Liver (tissue), 9 donors: ENCODE data around the gene TTC22. TPM values are rescaled to one million over a fixed set of nuclear protein-coding genes. Genes with fewer than 3 reads are reported as not detected.

Experiments used
- DNase-seq: peaks from one replicate; pipeline ENCODE4 v3.0.0-alpha.2; 2017; ENCODE audit warnings: low spot score
- H3K27ac ChIP-seq, 2 donors: one replicate each; pipeline ENCODE4 v1.7.0; 2013; ENCODE audit warnings: inconsistent platforms in 2 of 2, low read length in 2 of 2, control low read depth in 1 of 2, low read depth in 1 of 2, mild to moderate bottlenecking in 1 of 2
- H3K27me3 ChIP-seq, 4 donors: one replicate each; pipeline versions ENCODE4 v1.6.1 to v1.7.0; 2013; ENCODE audit warnings: low read length in 3 of 4, inconsistent platforms in 1 of 4, mild to moderate bottlenecking in 1 of 4, moderate library complexity in 1 of 4; ENCODE audit not compliant: control insufficient read depth in 4 of 4, insufficient read depth in 4 of 4
- H3K36me3 ChIP-seq, 4 donors: one replicate each; pipeline versions ENCODE4 v1.6.1 to v1.7.0; 2013; ENCODE audit warnings: low read length in 3 of 4, mild to moderate bottlenecking in 3 of 4, low read depth in 1 of 4, moderate library complexity in 1 of 4; ENCODE audit not compliant: control insufficient read depth in 4 of 4, insufficient read depth in 3 of 4
- H3K4me1 ChIP-seq, 4 donors: one replicate each; pipeline versions ENCODE4 v1.6.1 to v1.7.0; 2013; ENCODE audit warnings: low read length in 3 of 4, mild to moderate bottlenecking in 3 of 4, moderate library complexity in 1 of 4; ENCODE audit not compliant: control insufficient read depth in 4 of 4, insufficient read depth in 4 of 4
- H3K4me3 ChIP-seq, 3 donors: one replicate each; pipeline versions ENCODE4 v1.6.1 to v1.7.0; 2013; ENCODE audit warnings: low read length in 3 of 3, control low read depth in 1 of 3, low read depth in 1 of 3, mild to moderate bottlenecking in 1 of 3
- H3K9ac ChIP-seq, 2 donors: one replicate each; pipeline ENCODE4 v1.7.0; 2013; ENCODE audit warnings: low read length in 2 of 2, mild to moderate bottlenecking in 2 of 2, moderate library complexity in 2 of 2, control low read depth in 1 of 2, low read depth in 1 of 2
- H3K9me3 ChIP-seq, 4 donors: one replicate each; pipeline versions ENCODE4 v1.6.1 to v1.7.0; 2013; ENCODE audit warnings: low read length in 3 of 4; ENCODE audit not compliant: control insufficient read depth in 4 of 4
- FOXA1 ChIP-seq: IDR thresholded peaks from 2 replicates; pipeline ENCODE4 v1.6.1; 2016; ENCODE audit warnings: antibody characterized with exemption
- GABPA ChIP-seq, 2 donors: IDR thresholded peaks in 1 of 2; conservative IDR thresholded peaks in 1 of 2; 2 replicates each; pipeline ENCODE4 v1.6.1; 2016; ENCODE audit warnings: antibody characterized with exemption in 2 of 2, mild to moderate bottlenecking in 1 of 2, moderate library complexity in 1 of 2
- HNF4A ChIP-seq, 2 donors: conservative IDR thresholded peaks; 2 replicates each; pipeline ENCODE4 v1.6.1; 2016; ENCODE audit warnings: antibody characterized with exemption in 2 of 2, mild to moderate bottlenecking in 2 of 2
- JUND ChIP-seq, 2 donors: IDR thresholded peaks; 2 replicates each; pipeline ENCODE4 v1.6.1; 2016; ENCODE audit warnings: antibody characterized with exemption in 2 of 2
- NR2F2 ChIP-seq: IDR thresholded peaks from 2 replicates; pipeline ENCODE4 v1.6.1; 2016; ENCODE audit warnings: antibody characterized with exemption
- RAD21 ChIP-seq, 2 donors: IDR thresholded peaks; 2 replicates each; pipeline ENCODE4 v1.6.1; 2016; ENCODE audit warnings: antibody characterized with exemption in 2 of 2, mild to moderate bottlenecking in 2 of 2
- REST ChIP-seq: IDR thresholded peaks from 2 replicates; pipeline ENCODE4 v1.6.1; 2016; ENCODE audit warnings: antibody characterized with exemption, mild to moderate bottlenecking
- RXRA ChIP-seq, 2 donors: IDR thresholded peaks; 2 replicates each; pipeline ENCODE4 v1.6.1; 2017 to 2018; ENCODE audit warnings: antibody characterized with exemption in 2 of 2, mild to moderate bottlenecking in 1 of 2
- TAF1 ChIP-seq: conservative IDR thresholded peaks from 2 replicates; pipeline ENCODE4 v1.6.1; 2016; ENCODE audit warnings: antibody characterized with exemption, mild to moderate bottlenecking
- ZBTB33 ChIP-seq: IDR thresholded peaks from 2 replicates; pipeline ENCODE4 v1.6.1; 2016; ENCODE audit warnings: antibody characterized with exemption
- WGBS: extraction: QIAGEN DNeasy Blood & Tissue Kit; methylation state at CpG from one replicate; pipeline ENCODE4 v1.1.7; 2013; 5-methylcytosine and 5-hydroxymethylcytosine counted together
- polyA plus RNA-seq, 2 donors: library from polyadenylated mRNA; stranded (reverse) in 1 of 2; unstranded in 1 of 2; fragments of 200-250 nt in 1 of 2; fragments of >200 nt in 1 of 2; fragmentation: Nextera tagmentation in 1 of 2; extraction: Ambion mirVana in 1 of 2; gene quantifications; one replicate each; pipeline versions ENCODE4 v1.2.1 to v1.2.3, GENCODE V29; 2013 to 2015
- total RNA-seq, 2 donors: library from RNA; depleted of rRNA; stranded (reverse); fragments of >200 nt; gene quantifications; one replicate each; pipeline ENCODE4 v1.2.3, GENCODE V29; 2014
- TF ChIP-seq, protein P1 (sequence below): IDR thresholded peaks from 2 replicates; pipeline ENCODE4 v1.6.1; 2016; ENCODE audit warnings: antibody characterized with exemption
- TF ChIP-seq, protein P2 (sequence below): IDR thresholded peaks from 2 replicates; pipeline ENCODE4 v1.6.1; 2016; ENCODE audit warnings: antibody characterized with exemption
- donor health status: healthy.
- donor health status: healthy.
- donor health status: healthy.
- donor health status: healthy.
- donor health status: healthy.

TTC22 gene
- total and polyA plus RNA-seq, 4 donors: 0.96 to 3.5 (median 2.3) TPM

GRCh38 chr1:54836594-54836993, 35.5 kb upstream of the TTC22 start:
- Histone ChIP-seq H3K36me3 (no peaks in the 10 kb centered on the region), H3K27me3 (no peaks in the 10 kb centered on the region), H3K4me1 (peaks cover 0 to 4% (median 0%) of the 10 kb centered on the region in 4 donors), H3K4me3 (no peak overlapping the region), H3K27ac (no peak overlapping the region), H3K9ac (no peak overlapping the region), H3K9me3 (no peaks in the 10 kb centered on the region)
- TF ChIP-seq FOXA1 (no peak), GABPA (IDR thresholded peaks at IDR 0.05 in 1 of 2, conservative IDR thresholded peaks at IDR 0.05 in 1 of 2) (no peak), RXRA (IDR thresholded peaks at IDR 0.05) (no peak), JUND (IDR thresholded peaks at IDR 0.05) (no peak)
- TF ChIP-seq, protein P1, sequence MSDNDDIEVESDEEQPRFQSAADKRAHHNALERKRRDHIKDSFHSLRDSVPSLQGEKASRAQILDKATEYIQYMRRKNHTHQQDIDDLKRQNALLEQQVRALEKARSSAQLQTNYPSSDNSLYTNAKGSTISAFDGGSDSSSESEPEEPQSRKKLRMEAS: no peak
- no peak for DNase-seq
- 87% methylated on average over 8 of the region's 8 CpGs for WGBS

GRCh38 chr1:54835970-54836369, 34.8 kb upstream of the TTC22 start:
- no peaks in the 10 kb centered on the region for H3K9me3 ChIP-seq
- no peak overlapping the region for H3K4me3 ChIP-seq
- H3K27ac ChIP-seq: no peak overlapping the region
- H3K27me3 ChIP-seq: no peaks in the 10 kb centered on the region
- H3K36me3 ChIP-seq: no peaks in the 10 kb centered on the region
- WGBS: 60% methylated on average over 5 of the region's 5 CpGs
- no peak overlapping the region for H3K9ac ChIP-seq
- no peak for DNase-seq
- TF ChIP-seq REST (no peak), HNF4A (conservative IDR thresholded peaks at IDR 0.05) (no peak), NR2F2 (no peak), ZBTB33 (no peak), FOXA1 (no peak), JUND (IDR thresholded peaks at IDR 0.05) (no peak), RXRA (IDR thresholded peaks at IDR 0.05) (no peak), TAF1 (no peak), RAD21 (IDR thresholded peaks at IDR 0.05) (no peak)
- TF ChIP-seq, protein P2, sequence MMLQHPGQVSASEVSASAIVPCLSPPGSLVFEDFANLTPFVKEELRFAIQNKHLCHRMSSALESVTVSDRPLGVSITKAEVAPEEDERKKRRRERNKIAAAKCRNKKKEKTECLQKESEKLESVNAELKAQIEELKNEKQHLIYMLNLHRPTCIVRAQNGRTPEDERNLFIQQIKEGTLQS: no peak
- peaks cover 0 to 2% (median 0%) of the 10 kb centered on the region in 4 donors for H3K4me1 ChIP-seq
